Stimulated activated CD8-positive, alpha-beta memory T cell treated with anti-CD3 and anti-CD28 coated beads, Interleukin-15, amount 100 ng/mL, for 48 hours (primary cell): Measurements from ENCODE around the gene CASR.

Experiments used
- DNase-seq, 2 donors: peaks; one replicate each; pipeline ENCODE4 v3.0.0-alpha.2; 2020; ENCODE audit warnings: low read depth in 2 of 2

CASR gene

GRCh38 chr3:122214711-122215110 lies 31.2 kb downstream of the CASR start:
- no peak for DNase-seq

GRCh38 chr3:122215592-122216298 lies 32.3 kb downstream of the CASR start:
- no peak for DNase-seq

GRCh38 chr3:122217901-122218300 lies 34.4 kb downstream of the CASR start:
- no peak for DNase-seq

- no peak for DNase-seq
These were observed 35.9 kb downstream of the CASR start for GRCh38 chr3:122219242-122219872.

GRCh38 chr3:122227036-122227781 lies 43.7 kb downstream of the CASR start:
- DNase-seq = no peak

- no peak for DNase-seq
These were observed 46.7 kb downstream of the CASR start for GRCh38 chr3:122230174-122230573.

- DNase-seq = no peak
These were observed 48.1 kb downstream of the CASR start for GRCh38 chr3:122231465-122232157.

GRCh38 chr3:122232485-122232884 lies 49.0 kb downstream of the CASR start:
- DNase-seq = no peak

GRCh38 chr3:122233101-122233952 lies 49.9 kb downstream of the CASR start:
- peak in 1 of 2 donors; percentile 13 for DNase-seq

- no peak for DNase-seq
These were observed 50.6 kb downstream of the CASR start for GRCh38 chr3:122234117-122234516.

- no peak for DNase-seq
These were observed 51.7 kb downstream of the CASR start for GRCh38 chr3:122235147-122235546.

- no peak for DNase-seq
These were observed 55.6 kb downstream of the CASR start for GRCh38 chr3:122239112-122239511.

- no peak for DNase-seq
These were observed 62.2 kb downstream of the CASR start for GRCh38 chr3:122245513-122246174.

GRCh38 chr3:122246199-122246598 lies 62.7 kb downstream of the CASR start:
- no peak for DNase-seq

- no peak for DNase-seq
These were observed 63.8 kb downstream of the CASR start for GRCh38 chr3:122247087-122247824.

- DNase-seq = no peak
These were observed 64.3 kb downstream of the CASR start for GRCh38 chr3:122247825-122248185.

- no peak for DNase-seq
These were observed 68.0 kb downstream of the CASR start for GRCh38 chr3:122251428-122251827.

GRCh38 chr3:122253581-122253980 lies 70.1 kb downstream of the CASR start:
- no peak for DNase-seq

GRCh38 chr3:122255757-122256439 lies 72.4 kb downstream of the CASR start:
- DNase-seq = no peak
